HG03442 (cell line): ENCODE data around the gene VPS18.

Source experiments
- ATAC-seq: cut with Tn5 transposase; IDR thresholded peaks from one replicate; pipeline ENCODE4 v1.9.1; 2021; ENCODE audit warnings: mild to moderate bottlenecking, moderate library complexity; ENCODE audit not compliant: unreplicated experiment

VPS18 gene

GRCh38 chr15:40870716-40871115 is 23.5 kb upstream of the VPS18 start:
- ATAC-seq: no peak

- no peak for ATAC-seq
Observed at GRCh38 chr15:40871749-40872617, 22.3 kb upstream of the VPS18 start.

GRCh38 chr15:40872791-40873693 is 21.2 kb upstream of the VPS18 start:
- ATAC-seq: no peak

- ATAC-seq: peak; percentile 57
Observed at GRCh38 chr15:40873694-40874561, 20.3 kb upstream of the VPS18 start, which contains the start of gene RHOV. Gene RHOV, minus strand, starts transcription at chr15:40874234. Its CDS starts 95 bp downstream, at chr15:40874139.

GRCh38 chr15:40875991-40876730 is 18.1 kb upstream of the VPS18 start:
- no peak for ATAC-seq

- ATAC-seq: no peak
Observed at GRCh38 chr15:40877694-40878093, 16.6 kb upstream of the VPS18 start.

GRCh38 chr15:40878785-40879184 is 15.5 kb upstream of the VPS18 start:
- ATAC-seq: no peak

- no peak for ATAC-seq
Observed at GRCh38 chr15:40879609-40880008, 14.6 kb upstream of the VPS18 start.

- ATAC-seq: no peak
Observed at GRCh38 chr15:40881351-40881750, 12.9 kb upstream of the VPS18 start.

- ATAC-seq: no peak
Observed at GRCh38 chr15:40886586-40886985, 7.7 kb upstream of the VPS18 start.

- ATAC-seq: no peak
Observed at GRCh38 chr15:40889112-40889511, 5.1 kb upstream of the VPS18 start.

GRCh38 chr15:40891138-40891537 is 3.1 kb upstream of the VPS18 start:
- ATAC-seq: no peak

GRCh38 chr15:40891810-40892446 is 2.3 kb upstream of the VPS18 start:
- ATAC-seq: no peak

GRCh38 chr15:40892447-40893012 is 1.7 kb upstream of the VPS18 start:
- ATAC-seq: no peak

GRCh38 chr15:40893019-40893670 is 1.1 kb upstream of the VPS18 start:
- no peak for ATAC-seq

- ATAC-seq: no peak
Observed at GRCh38 chr15:40894681-40895448, 615 bp downstream of the VPS18 start.

GRCh38 chr15:40899536-40900207 is 5.4 kb downstream of the VPS18 start:
- ATAC-seq: no peak
